ENCODE measurements around the gene HEBP2. TPM values are rescaled to one million over a fixed set of nuclear protein-coding genes. Genes with fewer than 3 reads are reported as not detected.

The HEBP2 gene
- polyA plus RNA-seq, 2 of the 4 experiments (the other 2 are of a cell fraction), result 18.0 to 22.1 TPM

GRCh38 chr6:138383776-138384175, 20.2 kb upstream of the HEBP2 start:
- Histone ChIP-seq H3K4me2 (no peak overlapping the region), H3K4me1 (no peaks in the 10 kb centered on the region), H3K4me3 (no peak overlapping the region), H3K27ac (no peak overlapping the region), H3K9me3 (no peaks in the 10 kb centered on the region)
- CTCF ChIA-PET, result no interaction called here
- no peak for TF ChIP-seq CEBPB (IDR thresholded peaks at IDR 0.05)
- ATAC-seq (no peak), DNase-seq (ENCODE audit: low read depth in 1 of 2, low spot score in 1 of 2) (no peak), FAIRE-seq (no peak)
- 54% methylated on average over 3 of the region's 3 CpGs for WGBS (ENCODE audit: missing lambda C conversion rate)
- POLR2A ChIA-PET, result no interaction called here

DNA sequence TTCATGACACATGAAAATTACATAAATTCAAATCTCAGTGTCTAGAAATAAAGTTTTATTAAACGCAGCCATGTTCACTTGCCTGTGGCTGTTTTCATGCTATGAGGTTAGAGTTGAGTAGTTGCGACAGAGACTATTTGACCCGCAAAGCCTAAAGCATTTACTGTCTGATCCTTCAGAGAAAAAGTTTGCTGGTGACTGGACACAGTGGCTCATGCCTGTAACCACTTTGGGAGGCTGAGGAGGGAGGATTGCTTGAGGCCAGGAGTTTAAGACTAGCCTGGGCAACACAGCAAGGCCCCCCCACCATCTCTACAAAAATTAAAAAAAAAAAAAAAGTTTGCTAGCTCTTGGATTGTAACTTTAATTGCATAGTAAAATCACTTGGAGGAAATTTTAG, 17.1 kb upstream of the HEBP2 start:
- no peak for ATAC-seq

GRCh38 chr6:138387577-138388368, 16.2 kb upstream of the HEBP2 start:
- DNase-seq (ENCODE audit: low read depth in 1 of 2, low spot score in 1 of 2), result no peak
- ChIA-PET CTCF (no interaction called here), POLR2A (no interaction called here)

More for the DNA sequence above, 17.1 kb upstream of the HEBP2 start:
- FAIRE-seq, result no peak
- Histone ChIP-seq H3K4me1 (no peaks in the 10 kb centered on the region), H3K4me2 (no peak overlapping the region), H3K4me3 (no peak overlapping the region), H3K9me3 (no peaks in the 10 kb centered on the region), H3K27ac (no peak overlapping the region)
- WGBS (ENCODE audit: missing lambda C conversion rate), result 92% methylated on average over 3 of the region's 3 CpGs
- DNase-seq (ENCODE audit: low read depth in 1 of 2, low spot score in 1 of 2), result no peak
- TF ChIP-seq HEYL (CRISPR knock-in tag; IDR thresholded peaks at IDR 0.05), result no peak
- TF ChIP-seq, protein P1, sequence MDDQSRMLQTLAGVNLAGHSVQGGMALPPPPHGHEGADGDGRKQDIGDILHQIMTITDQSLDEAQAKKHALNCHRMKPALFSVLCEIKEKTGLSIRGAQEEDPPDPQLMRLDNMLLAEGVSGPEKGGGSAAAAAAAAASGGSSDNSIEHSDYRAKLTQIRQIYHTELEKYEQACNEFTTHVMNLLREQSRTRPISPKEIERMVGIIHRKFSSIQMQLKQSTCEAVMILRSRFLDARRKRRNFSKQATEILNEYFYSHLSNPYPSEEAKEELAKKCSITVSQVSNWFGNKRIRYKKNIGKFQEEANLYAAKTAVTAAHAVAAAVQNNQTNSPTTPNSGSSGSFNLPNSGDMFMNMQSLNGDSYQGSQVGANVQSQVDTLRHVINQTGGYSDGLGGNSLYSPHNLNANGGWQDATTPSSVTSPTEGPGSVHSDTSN (IDR thresholded peaks at IDR 0.05), result no peak
- no peak for TF ChIP-seq JUN (IDR thresholded peaks at IDR 0.05)
- TF ChIP-seq MAFK (IDR thresholded peaks at IDR 0.05; ENCODE audit: partially characterized antibody), result no peak
- no peak for TF ChIP-seq MYC (IDR thresholded peaks at IDR 0.05; ENCODE audit: borderline replicate concordance, low read length)
- no peak for TF ChIP-seq GATA3 (IDR thresholded peaks at IDR 0.05; ENCODE audit: borderline replicate concordance)
- TF ChIP-seq ZSCAN20 (CRISPR knock-in tag; IDR thresholded peaks at IDR 0.05), result no peak
- TF ChIP-seq CHD4 (IDR thresholded peaks at IDR 0.05; ENCODE audit: borderline replicate concordance), result no peak
- TF ChIP-seq, protein P2, sequence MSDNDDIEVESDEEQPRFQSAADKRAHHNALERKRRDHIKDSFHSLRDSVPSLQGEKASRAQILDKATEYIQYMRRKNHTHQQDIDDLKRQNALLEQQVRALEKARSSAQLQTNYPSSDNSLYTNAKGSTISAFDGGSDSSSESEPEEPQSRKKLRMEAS (IDR thresholded peaks at IDR 0.05), result no peak
- TF ChIP-seq POLR2AphosphoS2 (conservative IDR thresholded peaks at IDR 0.05; ENCODE audit: low read length), result no peak
- TF ChIP-seq TFCP2L1 (CRISPR knock-in tag; IDR thresholded peaks at IDR 0.05), result no peak
- TF ChIP-seq HOXB13 (CRISPR knock-in tag; IDR thresholded peaks at IDR 0.05; ENCODE audit: low read depth), result no peak
- no peak for TF ChIP-seq ATOH8 (CRISPR knock-in tag; IDR thresholded peaks at IDR 0.05; ENCODE audit: low read depth)
- TF ChIP-seq RFX5 (IDR thresholded peaks at IDR 0.05), result no peak
- no peak for TF ChIP-seq SMC3 (IDR thresholded peaks at IDR 0.05)
- TF ChIP-seq, protein P3, sequence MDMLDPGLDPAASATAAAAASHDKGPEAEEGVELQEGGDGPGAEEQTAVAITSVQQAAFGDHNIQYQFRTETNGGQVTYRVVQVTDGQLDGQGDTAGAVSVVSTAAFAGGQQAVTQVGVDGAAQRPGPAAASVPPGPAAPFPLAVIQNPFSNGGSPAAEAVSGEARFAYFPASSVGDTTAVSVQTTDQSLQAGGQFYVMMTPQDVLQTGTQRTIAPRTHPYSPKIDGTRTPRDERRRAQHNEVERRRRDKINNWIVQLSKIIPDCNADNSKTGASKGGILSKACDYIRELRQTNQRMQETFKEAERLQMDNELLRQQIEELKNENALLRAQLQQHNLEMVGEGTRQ (IDR thresholded peaks at IDR 0.05), result no peak
- CTCF ChIA-PET, result no interaction called here
- POLR2A ChIA-PET, result no interaction called here

More at GRCh38 chr6:138387577-138388368, 16.2 kb upstream of the HEBP2 start:
- ATAC-seq, result no peak
- TF ChIP-seq ESRRA (IDR thresholded peaks at IDR 0.05; ENCODE audit: borderline replicate concordance, low read length) (no peak), TFCP2L1 (CRISPR knock-in tag; IDR thresholded peaks at IDR 0.05) (no peak), NR3C1 (IDR thresholded peaks at IDR 0.05) (no peak), TP53 (CRISPR knock-in tag; IDR thresholded peaks at IDR 0.05) (no peak), RAD21 (conservative IDR thresholded peaks at IDR 0.05 in 1 of 2, IDR thresholded peaks at IDR 0.05 in 1 of 2) (no peak), CBX8 (IDR thresholded peaks at IDR 0.05) (no peak), RCOR1 (IDR thresholded peaks at IDR 0.05; ENCODE audit: low read depth, low read length) (no peak), HOXA7 (CRISPR knock-in tag; IDR thresholded peaks at IDR 0.05) (no peak)
- TF ChIP-seq, protein P4, sequence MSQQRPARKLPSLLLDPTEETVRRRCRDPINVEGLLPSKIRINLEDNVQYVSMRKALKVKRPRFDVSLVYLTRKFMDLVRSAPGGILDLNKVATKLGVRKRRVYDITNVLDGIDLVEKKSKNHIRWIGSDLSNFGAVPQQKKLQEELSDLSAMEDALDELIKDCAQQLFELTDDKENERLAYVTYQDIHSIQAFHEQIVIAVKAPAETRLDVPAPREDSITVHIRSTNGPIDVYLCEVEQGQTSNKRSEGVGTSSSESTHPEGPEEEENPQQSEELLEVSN (IDR thresholded peaks at IDR 0.05; ENCODE audit: borderline replicate concordance, low read depth), result no peak
- no peak overlapping the region for H3K4me2 ChIP-seq
- H3K9me3 ChIP-seq, result no peaks in the 10 kb centered on the region
- H3K4me1 ChIP-seq, result no peaks in the 10 kb centered on the region
- no peak for FAIRE-seq
- H3K4me3 ChIP-seq, result no peak overlapping the region
- no peak overlapping the region for H3K27ac ChIP-seq
- WGBS (ENCODE audit: missing lambda C conversion rate), result 71% methylated on average over 8 of the region's 8 CpGs
